OCI-LY3 (cell line): ENCODE results near the gene ACTA1.

ENCODE experiments used
- CTCF ChIP-seq: fragments of 200-600, 300-600 bp; sonication (generic); IDR thresholded peaks from 2 replicates; pipeline ENCODE4 v1.5.1; 2014; ENCODE audit warnings: antibody characterized with exemption, low read length, low read depth
- EZH2phosphoT487 ChIP-seq: fragments of 200-600 bp; shearing (Covaris generic); IDR thresholded peaks from 2 replicates; pipeline ENCODE4 v1.6.1; 2018; ENCODE audit warnings: antibody characterized with exemption, mixed run types, low read depth

DNA sequence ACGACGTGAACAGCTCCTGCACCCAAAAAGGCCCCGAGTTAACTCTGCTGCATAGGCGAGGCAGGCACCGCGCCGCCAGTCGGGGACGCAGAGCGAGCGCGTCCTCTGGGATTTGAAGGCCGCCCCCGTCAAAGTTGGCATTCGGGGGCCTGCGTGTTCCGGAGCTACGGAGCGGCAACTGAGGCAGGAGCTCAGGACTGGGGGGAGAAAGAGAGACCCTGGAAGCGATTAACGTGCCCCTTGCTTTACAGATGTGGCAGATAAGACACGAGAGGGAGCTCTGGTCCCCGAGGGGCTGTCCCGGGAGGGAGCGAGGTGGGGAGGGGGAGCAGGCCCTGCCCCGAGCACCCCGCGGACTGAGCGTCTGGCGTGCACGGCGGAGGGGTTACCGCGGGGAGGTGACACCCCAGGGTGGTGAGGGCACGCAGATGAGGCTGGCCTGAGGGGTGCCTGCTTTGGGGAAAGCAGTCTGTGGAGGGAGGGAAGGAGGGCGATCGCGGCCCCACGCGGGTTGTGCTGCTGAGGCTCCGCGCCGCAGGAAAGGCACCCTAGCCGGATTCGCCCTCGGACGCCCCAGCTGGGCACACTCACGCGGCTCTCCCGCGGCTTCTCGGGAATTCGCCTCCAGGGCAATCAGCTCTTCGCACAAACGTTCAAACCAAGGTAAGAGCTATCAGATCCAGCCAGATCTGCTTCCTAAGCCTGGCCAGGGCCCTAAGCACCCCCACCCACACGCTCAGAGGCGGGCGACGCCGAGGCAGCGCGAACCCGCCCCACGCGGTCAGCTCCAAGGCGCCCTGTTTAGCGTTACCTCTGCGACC, 26.5 kb downstream of the ACTA1 start:
- TF ChIP-seq CTCF (no peak), EZH2phosphoT487 (no peak)
